Measurements from ENCODE around the gene GSG1L. TPM values are rescaled to one million over a fixed set of nuclear protein-coding genes. Genes with fewer than 3 reads are reported as not detected.
A peak's percentile ranks its signal among the peaks of the same experiment; 100 is the strongest.

The GSG1L gene
- not detected in 2 replicates for total RNA-seq

DNA sequence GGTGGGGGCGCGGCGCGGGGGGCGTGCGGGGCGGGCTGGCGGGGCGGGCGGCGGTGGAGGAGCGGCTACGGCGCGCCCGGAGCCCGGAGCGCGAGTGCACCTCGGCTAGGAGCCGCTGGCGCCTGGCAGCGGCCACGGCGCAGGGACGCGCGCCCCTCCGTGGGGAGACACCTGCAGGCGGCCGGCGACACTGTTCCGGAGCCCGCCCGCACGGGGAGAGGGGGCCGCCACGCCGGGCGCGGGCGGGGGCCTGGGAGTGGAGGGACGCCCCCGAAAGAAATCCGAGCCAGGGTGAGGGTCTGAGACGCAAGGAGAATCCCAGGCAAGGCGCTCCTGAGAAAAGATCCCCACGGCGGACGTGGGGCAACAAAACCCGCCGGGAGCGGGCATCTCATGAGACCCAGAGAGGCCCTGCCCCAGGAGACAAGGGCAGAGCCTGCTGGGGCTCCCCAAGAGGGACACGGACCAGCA is at the start of gene GSG1L:
Gene GSG1L, minus strand, starts transcription at position 124 of the 471 bp plus-strand sequence. CDS start 290 bp downstream, outside the sequence.
- Histone ChIP-seq H3K9me3 (ENCODE audit: low read depth, low read length) (no peaks in the 10 kb centered on the region), H3K27ac (ENCODE audit: low read depth, low read length) (no peak within 1 kb of the TSS), H3K4me3 (ENCODE audit: insufficient read depth, low read length) (no peak within 1 kb of the TSS), H3K4me2 (ENCODE audit: insufficient read depth, low read length) (no peak within 1 kb of the TSS), H3K36me3 (ENCODE audit: insufficient read depth, low read length) (no peaks in the 10 kb centered on the region), H3K4me1 (ENCODE audit: insufficient read depth, low read length) (peaks cover 5% of the 10 kb centered on the region), H2AFZ (ENCODE audit: low read length) (no peak within 1 kb of the TSS), H4K20me1 (ENCODE audit: insufficient read depth, low read length) (no peaks in the 10 kb centered on the region), H3K79me2 (ENCODE audit: insufficient read depth, low read length) (no peaks in the 10 kb centered on the region), H3K27me3 (ENCODE audit: insufficient read depth, low read length) (peaks cover 65% of the 10 kb centered on the region)
- DNase-seq (ENCODE audit: insufficient read length, low spot score, missing footprints) = peak; percentile 81
- no peak for TF ChIP-seq CTCF (IDR thresholded peaks at IDR 0.05; ENCODE audit: extremely low read depth, low read depth, low read length)

DNA sequence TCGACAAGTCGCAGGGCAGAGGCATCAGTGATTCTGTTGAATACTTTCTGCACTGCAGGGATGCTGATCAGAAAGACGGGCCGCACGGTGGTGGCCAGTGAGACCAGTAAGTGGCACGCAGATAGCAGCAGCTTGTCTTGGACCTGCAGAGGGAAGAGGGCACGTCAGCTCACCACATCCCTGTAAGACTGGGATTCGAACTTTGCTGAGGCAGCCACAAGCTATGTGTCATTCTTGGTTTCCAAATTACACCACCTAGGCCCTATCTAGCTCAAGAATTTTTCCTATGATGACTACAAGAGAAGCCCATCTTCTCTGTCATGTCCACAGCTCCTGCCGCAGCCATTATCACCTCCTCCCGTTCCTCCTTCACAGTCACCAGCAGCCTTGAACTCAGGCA is 49.4 kb upstream of the GSG1L start:
- Histone ChIP-seq H3K36me3 (ENCODE audit: insufficient read depth, low read length) (peaks cover 86% of the 10 kb centered on the region), H2AFZ (ENCODE audit: low read length) (no peak overlapping the region), H4K20me1 (ENCODE audit: insufficient read depth, low read length) (peaks cover 15% of the 10 kb centered on the region), H3K4me2 (ENCODE audit: insufficient read depth, low read length) (no peak overlapping the region), H3K4me3 (ENCODE audit: insufficient read depth, low read length) (no peak overlapping the region), H3K79me2 (ENCODE audit: insufficient read depth, low read length) (peaks cover 32% of the 10 kb centered on the region), H3K27me3 (ENCODE audit: insufficient read depth, low read length) (no peaks in the 10 kb centered on the region), H3K9me3 (ENCODE audit: low read depth, low read length) (no peaks in the 10 kb centered on the region), H3K4me1 (ENCODE audit: insufficient read depth, low read length) (no peaks in the 10 kb centered on the region), H3K27ac (ENCODE audit: low read depth, low read length) (no peak overlapping the region)
- TF ChIP-seq CTCF (IDR thresholded peaks at IDR 0.05; ENCODE audit: extremely low read depth, low read depth, low read length) = no peak
- peak; percentile 10 for DNase-seq (ENCODE audit: insufficient read length, low spot score, missing footprints)

- Histone ChIP-seq H4K20me1 (ENCODE audit: insufficient read depth, low read length) (peaks cover 24% of the 10 kb centered on the region), H3K27me3 (ENCODE audit: insufficient read depth, low read length) (no peaks in the 10 kb centered on the region), H3K36me3 (ENCODE audit: insufficient read depth, low read length) (peaks cover 89% of the 10 kb centered on the region), H3K27ac (ENCODE audit: low read depth, low read length) (no peak overlapping the region), H2AFZ (ENCODE audit: low read length) (no peak overlapping the region), H3K79me2 (ENCODE audit: insufficient read depth, low read length) (peaks cover 35% of the 10 kb centered on the region), H3K4me1 (ENCODE audit: insufficient read depth, low read length) (no peaks in the 10 kb centered on the region), H3K4me3 (ENCODE audit: insufficient read depth, low read length) (no peak overlapping the region), H3K4me2 (ENCODE audit: insufficient read depth, low read length) (no peak overlapping the region), H3K9me3 (ENCODE audit: low read depth, low read length) (no peaks in the 10 kb centered on the region)
- DNase-seq (ENCODE audit: insufficient read length, low spot score, missing footprints) = peak; percentile 18
- TF ChIP-seq CTCF (IDR thresholded peaks at IDR 0.05; ENCODE audit: extremely low read depth, low read depth, low read length) = no peak
Observed at GRCh38 chr16:28110977-28111376, 47.5 kb upstream of the GSG1L start.

GRCh38 chr16:28110479-28110878 is 47.0 kb upstream of the GSG1L start:
- Histone ChIP-seq H2AFZ (ENCODE audit: low read length) (no peak overlapping the region), H3K27me3 (ENCODE audit: insufficient read depth, low read length) (no peaks in the 10 kb centered on the region), H3K27ac (ENCODE audit: low read depth, low read length) (no peak overlapping the region), H3K4me3 (ENCODE audit: insufficient read depth, low read length) (no peak overlapping the region), H4K20me1 (ENCODE audit: insufficient read depth, low read length) (peaks cover 24% of the 10 kb centered on the region), H3K4me1 (ENCODE audit: insufficient read depth, low read length) (no peaks in the 10 kb centered on the region), H3K79me2 (ENCODE audit: insufficient read depth, low read length) (peaks cover 35% of the 10 kb centered on the region), H3K4me2 (ENCODE audit: insufficient read depth, low read length) (no peak overlapping the region), H3K36me3 (ENCODE audit: insufficient read depth, low read length) (peaks cover 91% of the 10 kb centered on the region), H3K9me3 (ENCODE audit: low read depth, low read length) (no peaks in the 10 kb centered on the region)
- DNase-seq (ENCODE audit: insufficient read length, low spot score, missing footprints) = no peak
- TF ChIP-seq CTCF (IDR thresholded peaks at IDR 0.05; ENCODE audit: extremely low read depth, low read depth, low read length) = no peak

Measured in osteoblast (primary cell).